ENCODE measurements around the gene G3BP2.

G3BP2 gene

GRCh38 chr4:75634951-75635350 lies 38.3 kb downstream of the G3BP2 start:
- Histone ChIP-seq H3K4me3 (ENCODE audit: low read length) (no peak overlapping the region), H3F3A (ENCODE audit: insufficient read depth, low read length) (peaks cover 4% of the 10 kb centered on the region; the same call in 1 of the 2 replicates), H3K27ac (ENCODE audit: low read length) (no peak overlapping the region), H2AFZ (ENCODE audit: low read length) (no peak overlapping the region), H3K9me3 (replicated peaks; ENCODE audit: insufficient read depth, low read length) (no peaks in the 10 kb centered on the region), H3K9me2 (replicated peaks; ENCODE audit: insufficient read depth, low read length) (no peaks in the 10 kb centered on the region), H3K4me1 (ENCODE audit: low read length) (peaks cover 11% of the 10 kb centered on the region), H3K27me3 (replicated peaks; ENCODE audit: insufficient read depth, low read length) (no peaks in the 10 kb centered on the region; the same call in 1 of the 2 replicates), H3K36me3 (replicated peaks; ENCODE audit: insufficient read depth, low read length) (no peaks in the 10 kb centered on the region), H3K9ac (ENCODE audit: low read length) (no peak overlapping the region), H4K20me1 (ENCODE audit: insufficient read depth, low read length) (no peaks in the 10 kb centered on the region), H3K79me2 (ENCODE audit: low read length) (no peaks in the 10 kb centered on the region), H3K4me2 (ENCODE audit: low read depth, low read length) (no peak overlapping the region)
- TF ChIP-seq EZH2 (optimal IDR thresholded peaks at IDR 0.05; ENCODE audit: low read depth, low read length) (no peak), EZH2phosphoT487 (IDR thresholded peaks at IDR 0.05; ENCODE audit: low read length) (no peak), CTCF (IDR thresholded peaks at IDR 0.05; ENCODE audit: low read length) (no peak)
- DNase-seq, result no peak

- no peak overlapping the region for H3K27ac ChIP-seq (ENCODE audit: low read length)
- TF ChIP-seq CTCF (IDR thresholded peaks at IDR 0.05; ENCODE audit: low read length) (no peak), EZH2 (optimal IDR thresholded peaks at IDR 0.05; ENCODE audit: low read depth, low read length) (no peak), EZH2phosphoT487 (IDR thresholded peaks at IDR 0.05; ENCODE audit: low read length) (no peak)
- H3K79me2 ChIP-seq (ENCODE audit: low read length), result no peaks in the 10 kb centered on the region
- no peaks in the 10 kb centered on the region for H4K20me1 ChIP-seq (ENCODE audit: insufficient read depth, low read length)
- H3K9me2 ChIP-seq (replicated peaks; ENCODE audit: insufficient read depth, low read length), result no peaks in the 10 kb centered on the region
- H3K36me3 ChIP-seq (replicated peaks; ENCODE audit: insufficient read depth, low read length), result no peaks in the 10 kb centered on the region
- no peaks in the 10 kb centered on the region; the same call in 1 of the 2 replicates for H3K27me3 ChIP-seq (replicated peaks; ENCODE audit: insufficient read depth, low read length)
- H3F3A ChIP-seq (ENCODE audit: insufficient read depth, low read length), result peaks cover 4% of the 10 kb centered on the region; the same call in 1 of the 2 replicates
- no peaks in the 10 kb centered on the region for H3K9me3 ChIP-seq (replicated peaks; ENCODE audit: insufficient read depth, low read length)
- H3K4me1 ChIP-seq (ENCODE audit: low read length), result peaks cover 11% of the 10 kb centered on the region
- H3K4me2 ChIP-seq (ENCODE audit: low read depth, low read length), result no peak overlapping the region
- H2AFZ ChIP-seq (ENCODE audit: low read length), result no peak overlapping the region
- no peak for DNase-seq
- H3K4me3 ChIP-seq (ENCODE audit: low read length), result no peak overlapping the region
- H3K9ac ChIP-seq (ENCODE audit: low read length), result no peak overlapping the region
Observed at GRCh38 chr4:75634281-75634680, 38.9 kb downstream of the G3BP2 start.

GRCh38 chr4:75633846-75634245 lies 39.4 kb downstream of the G3BP2 start:
- Histone ChIP-seq H3K79me2 (ENCODE audit: low read length) (no peaks in the 10 kb centered on the region), H3K4me3 (ENCODE audit: low read length) (no peak overlapping the region), H3F3A (ENCODE audit: insufficient read depth, low read length) (peaks cover 4% of the 10 kb centered on the region; the same call in 1 of the 2 replicates), H3K27ac (ENCODE audit: low read length) (no peak overlapping the region), H3K4me2 (ENCODE audit: low read depth, low read length) (no peak overlapping the region), H3K4me1 (ENCODE audit: low read length) (peaks cover 11% of the 10 kb centered on the region), H3K9me2 (replicated peaks; ENCODE audit: insufficient read depth, low read length) (no peaks in the 10 kb centered on the region), H3K36me3 (replicated peaks; ENCODE audit: insufficient read depth, low read length) (no peaks in the 10 kb centered on the region), H4K20me1 (ENCODE audit: insufficient read depth, low read length) (no peaks in the 10 kb centered on the region), H2AFZ (ENCODE audit: low read length) (no peak overlapping the region), H3K9me3 (replicated peaks; ENCODE audit: insufficient read depth, low read length) (no peaks in the 10 kb centered on the region), H3K27me3 (replicated peaks; ENCODE audit: insufficient read depth, low read length) (no peaks in the 10 kb centered on the region; the same call in 1 of the 2 replicates), H3K9ac (ENCODE audit: low read length) (no peak overlapping the region)
- TF ChIP-seq EZH2phosphoT487 (IDR thresholded peaks at IDR 0.05; ENCODE audit: low read length), result no peak
- TF ChIP-seq EZH2 (optimal IDR thresholded peaks at IDR 0.05; ENCODE audit: low read depth, low read length), result no peak
- no peak for TF ChIP-seq CTCF (IDR thresholded peaks at IDR 0.05; ENCODE audit: low read length)
- DNase-seq, result peak; percentile 16
